Activated CD4-positive, CD25-positive, alpha-beta regulatory T cell treated with anti-CD3 and anti-CD28 coated beads, Interleukin-2, amount 50 U/mL, for 16 hours (primary cell): ENCODE measurements around the gene ZNRD2.
A peak's percentile ranks its signal among the peaks of the same experiment; 100 is the strongest.

Experiments
- DNase-seq: peaks from one replicate; pipeline ENCODE4 v3.0.0-alpha.2; 2020; ENCODE audit warnings: low read depth, low spot score

The ZNRD2 gene

DNA sequence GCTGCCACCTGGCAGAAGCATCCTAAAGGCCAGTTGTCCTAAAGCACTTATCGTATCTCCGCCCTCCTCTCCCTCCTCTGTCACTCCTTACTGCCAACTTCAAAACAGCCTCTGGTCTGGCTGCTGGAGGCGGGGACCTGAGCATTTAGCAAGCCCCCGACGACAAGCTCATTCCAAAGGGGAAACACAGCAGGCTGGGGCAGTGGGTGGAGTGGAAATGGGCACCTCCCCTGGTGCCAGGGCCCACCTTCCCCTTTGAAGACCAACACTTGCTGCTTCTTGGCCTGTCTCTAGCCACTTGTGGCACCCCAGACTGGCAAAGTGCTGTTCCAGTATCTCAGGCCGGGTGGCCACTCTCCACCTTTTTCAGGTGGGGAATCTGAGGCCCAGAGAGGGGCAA, 40.1 kb downstream of the ZNRD2 start:
- no peak for DNase-seq

DNA sequence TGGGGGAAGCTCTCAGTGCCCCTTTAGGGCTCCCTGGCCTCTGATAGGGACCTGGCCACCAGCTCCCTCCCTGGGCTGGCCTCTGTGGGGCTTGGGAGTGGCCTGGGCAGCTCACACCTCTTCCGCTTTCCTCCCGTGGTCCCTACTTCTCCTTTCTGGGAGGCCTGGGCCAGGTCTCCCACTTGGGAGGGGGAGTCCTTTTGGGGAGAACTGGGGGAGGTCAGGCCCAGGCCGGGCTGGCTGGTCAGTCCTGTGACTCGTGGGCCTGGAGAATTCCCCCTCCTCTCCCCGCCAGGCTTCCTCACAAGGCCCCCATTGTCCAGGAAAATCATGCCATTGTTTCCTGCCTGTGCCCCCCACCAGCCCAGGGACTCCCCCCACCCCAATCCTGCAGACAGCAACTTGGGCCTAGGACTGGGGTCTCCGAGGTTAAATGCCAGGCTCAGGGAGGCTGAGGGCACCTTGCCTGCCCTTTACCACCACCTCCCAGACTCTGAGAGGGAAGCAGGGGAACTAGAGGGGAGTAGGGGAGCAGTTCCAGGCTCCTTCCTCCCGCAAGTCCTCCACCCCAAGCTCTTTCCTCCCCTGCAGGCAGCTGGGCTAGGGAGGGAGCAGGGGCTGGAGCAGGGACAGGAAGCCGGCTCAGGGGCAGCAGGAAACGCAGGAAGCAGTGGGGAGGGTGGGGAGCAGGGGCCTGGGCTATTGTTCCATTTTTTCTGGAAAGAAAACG, 40.9 kb downstream of the ZNRD2 start:
- DNase-seq: no peak

DNA sequence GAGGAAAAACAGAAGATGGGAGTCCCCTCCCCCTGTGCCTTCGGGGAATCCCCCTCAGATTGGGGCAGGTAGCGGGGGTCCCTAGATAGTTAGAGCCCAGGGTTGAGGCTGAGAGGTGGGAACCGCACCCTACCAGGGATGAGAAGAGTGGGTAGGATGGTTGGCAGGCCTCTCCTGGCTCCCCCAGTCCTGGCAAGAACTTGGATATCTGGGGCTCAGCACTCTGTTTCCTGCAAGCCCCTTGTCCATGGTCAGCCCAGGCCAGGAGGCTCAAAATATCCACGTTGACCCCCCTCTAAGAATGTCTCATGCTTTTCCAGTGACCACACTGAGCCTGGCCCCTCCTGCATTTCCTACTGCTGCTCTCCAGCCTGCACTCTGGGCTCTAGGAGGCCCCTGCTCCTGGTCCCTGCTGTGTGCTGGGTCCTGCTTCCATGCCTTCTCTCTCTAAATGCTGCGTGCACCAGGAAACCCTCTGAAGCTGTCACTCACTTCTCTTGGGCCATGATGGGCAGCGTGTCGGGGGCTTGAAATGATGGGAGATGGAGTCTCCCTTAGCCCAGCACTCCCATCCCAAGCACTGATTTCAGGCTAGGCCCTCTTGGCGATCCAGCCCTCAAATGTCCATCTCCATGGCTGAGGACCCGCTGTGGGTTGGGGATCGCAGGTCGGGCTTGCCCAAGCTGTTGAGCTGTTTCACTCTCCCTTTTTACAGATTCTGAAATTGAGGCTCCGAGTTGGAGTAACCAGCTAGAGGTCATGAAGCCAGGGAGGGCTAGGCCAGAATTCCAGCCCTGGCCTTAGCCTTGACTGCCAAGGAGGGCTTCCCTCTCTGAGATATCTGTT, 41.7 kb downstream of the ZNRD2 start:
- no peak for DNase-seq

DNA sequence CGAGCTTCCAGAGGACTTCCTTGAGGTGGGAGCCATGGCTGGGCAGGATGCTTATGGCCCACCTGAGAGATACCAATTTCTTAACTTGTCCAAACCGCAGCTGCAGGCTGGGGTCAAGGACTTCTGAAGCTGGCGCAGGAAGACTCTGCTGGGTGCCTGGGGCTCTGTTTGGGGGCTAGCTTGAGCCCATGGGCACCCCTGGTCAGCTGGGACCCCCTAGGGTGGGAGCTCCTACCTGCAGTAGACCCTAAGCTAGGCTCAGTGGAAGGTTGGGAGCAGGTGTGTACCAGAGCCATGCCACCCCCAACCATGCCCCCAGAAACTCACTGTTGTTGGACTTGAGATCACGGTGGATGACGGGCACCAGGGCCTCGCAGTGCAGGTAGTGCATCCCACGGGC, 42.4 kb downstream of the ZNRD2 start:
- DNase-seq: no peak

DNA sequence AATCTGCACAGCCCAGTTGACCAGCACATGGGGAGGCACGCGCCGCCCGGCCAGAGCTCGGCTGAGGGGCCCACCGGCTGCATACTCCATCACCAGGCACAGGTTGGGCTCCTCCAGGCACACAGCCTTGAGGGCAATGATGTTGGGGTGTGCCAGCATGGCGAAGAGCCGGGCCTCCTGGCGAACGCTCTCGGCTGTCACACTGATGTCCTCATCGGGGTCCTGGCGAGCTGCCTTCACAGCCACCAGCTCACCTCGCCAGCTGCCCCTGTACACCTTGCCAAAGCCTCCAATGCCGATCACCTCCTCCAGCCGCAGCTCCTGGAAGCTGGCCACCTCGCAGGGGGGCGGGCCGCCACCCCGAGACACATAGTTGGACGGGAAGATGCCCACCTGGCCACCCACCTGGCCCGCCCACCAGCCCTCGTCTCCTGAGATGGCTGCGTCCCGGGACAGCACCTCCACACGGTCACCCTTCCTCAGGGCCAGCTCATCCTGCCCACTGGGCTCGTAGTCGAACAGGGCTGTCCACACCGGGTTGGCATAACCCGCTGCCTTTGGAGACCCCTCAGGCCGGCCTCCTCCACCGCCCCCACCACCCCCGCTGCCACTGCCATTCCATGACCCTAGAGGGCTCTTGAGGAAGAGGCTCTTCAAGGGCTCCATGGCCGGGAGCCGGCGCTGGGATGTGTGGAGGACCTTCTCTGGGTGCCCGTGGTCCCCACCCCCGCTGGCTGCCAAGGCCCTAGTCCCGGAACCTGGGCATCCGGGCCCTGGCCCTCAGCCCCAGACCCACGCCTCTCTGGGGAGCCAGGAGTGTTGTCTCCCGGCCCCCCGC, 43.0 kb downstream of the ZNRD2 start:
- DNase-seq: no peak

DNA sequence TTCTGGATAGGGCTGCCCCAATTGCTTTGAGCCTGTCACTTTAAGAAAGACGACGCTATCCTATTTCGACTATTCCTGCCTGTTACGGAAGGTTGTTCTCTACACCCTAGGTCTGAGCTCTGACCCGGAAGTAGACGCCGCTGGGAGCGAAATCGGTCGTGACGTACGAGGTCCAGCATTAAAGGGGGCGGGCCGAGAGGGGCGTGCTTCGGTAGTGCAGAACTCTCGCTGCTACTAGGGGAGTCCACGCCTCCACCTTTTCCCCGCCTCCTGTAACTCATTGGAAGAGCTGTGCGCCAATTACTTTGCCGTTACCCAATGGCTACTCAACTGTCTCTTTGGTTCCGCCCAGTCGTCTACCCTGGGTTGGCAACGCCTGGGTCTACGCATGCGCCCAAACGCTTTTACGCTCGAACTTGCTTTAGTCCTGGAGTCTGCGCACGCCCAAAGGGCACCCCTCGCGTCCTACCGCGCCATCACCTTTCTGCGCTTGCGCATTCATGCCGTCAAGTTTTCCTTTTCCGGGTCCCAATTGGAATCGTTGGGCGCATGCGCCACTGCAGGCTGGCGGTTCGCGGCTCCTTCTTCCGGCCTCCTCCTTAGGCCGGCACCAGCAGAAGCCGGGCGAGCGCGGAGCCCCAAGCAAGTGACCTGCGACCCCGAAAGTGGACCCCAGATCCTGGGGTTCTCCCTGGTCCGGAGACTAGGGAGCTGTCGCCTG, 45.1 kb downstream of the ZNRD2 start, which contains the start of gene PCNX3:
Gene PCNX3 (plus strand): TSS at position 548 of the 721 bp plus-strand sequence. CDS start 536 bp downstream, outside the sequence.
- peak; percentile 100 for DNase-seq

DNA sequence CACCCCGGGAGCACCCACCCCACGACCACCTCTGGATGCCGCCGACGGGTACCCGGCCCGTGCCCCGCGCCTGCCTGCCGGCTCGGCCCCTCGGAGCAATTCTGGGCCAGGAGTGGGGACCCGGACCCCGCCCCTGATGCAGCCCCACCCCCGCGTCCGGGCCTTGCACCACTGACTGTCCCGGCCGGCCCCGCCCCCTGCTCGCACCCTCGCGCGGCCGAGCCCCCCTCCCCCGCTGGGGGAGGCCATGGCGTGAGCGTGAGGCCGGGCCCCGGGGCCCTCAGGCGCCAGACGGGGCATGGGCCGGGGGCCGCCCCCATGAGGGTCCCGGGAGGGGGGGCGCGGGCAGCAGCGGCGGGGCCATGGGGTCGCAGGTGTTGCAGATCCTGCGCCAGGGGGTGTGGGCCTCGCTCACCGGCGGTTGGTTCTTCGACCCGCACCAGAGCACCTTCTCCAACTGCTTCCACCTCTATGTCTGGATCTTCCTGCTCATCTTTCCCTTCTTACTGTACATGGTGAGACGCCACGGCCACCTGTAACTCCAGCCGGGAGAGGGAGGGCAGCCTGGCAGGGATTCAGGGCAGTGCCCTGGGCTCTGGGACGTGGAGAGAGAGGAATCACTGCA, 45.8 kb downstream of the ZNRD2 start:
- DNase-seq: no peak

DNA sequence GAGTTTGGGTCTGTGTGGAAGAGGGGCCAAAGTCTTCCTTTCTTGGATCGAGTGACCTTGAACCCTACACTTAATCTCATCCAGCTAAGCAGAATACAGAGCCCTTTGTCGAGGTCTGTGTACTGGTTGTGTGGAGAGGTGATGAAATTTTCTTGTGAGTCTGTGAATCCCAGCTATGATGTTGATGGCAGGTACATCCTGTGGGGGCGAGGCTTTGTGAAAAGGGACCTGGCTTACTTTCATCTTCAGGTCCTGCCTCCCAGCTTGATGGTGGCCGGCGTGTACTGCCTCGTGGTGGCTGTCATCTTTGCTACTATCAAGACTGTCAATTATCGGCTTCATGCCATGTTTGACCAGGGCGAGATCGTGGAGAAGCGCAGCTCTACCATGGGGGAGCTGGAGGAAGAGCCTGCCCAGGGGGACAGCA, 46.3 kb downstream of the ZNRD2 start:
- DNase-seq: no peak

DNA sequence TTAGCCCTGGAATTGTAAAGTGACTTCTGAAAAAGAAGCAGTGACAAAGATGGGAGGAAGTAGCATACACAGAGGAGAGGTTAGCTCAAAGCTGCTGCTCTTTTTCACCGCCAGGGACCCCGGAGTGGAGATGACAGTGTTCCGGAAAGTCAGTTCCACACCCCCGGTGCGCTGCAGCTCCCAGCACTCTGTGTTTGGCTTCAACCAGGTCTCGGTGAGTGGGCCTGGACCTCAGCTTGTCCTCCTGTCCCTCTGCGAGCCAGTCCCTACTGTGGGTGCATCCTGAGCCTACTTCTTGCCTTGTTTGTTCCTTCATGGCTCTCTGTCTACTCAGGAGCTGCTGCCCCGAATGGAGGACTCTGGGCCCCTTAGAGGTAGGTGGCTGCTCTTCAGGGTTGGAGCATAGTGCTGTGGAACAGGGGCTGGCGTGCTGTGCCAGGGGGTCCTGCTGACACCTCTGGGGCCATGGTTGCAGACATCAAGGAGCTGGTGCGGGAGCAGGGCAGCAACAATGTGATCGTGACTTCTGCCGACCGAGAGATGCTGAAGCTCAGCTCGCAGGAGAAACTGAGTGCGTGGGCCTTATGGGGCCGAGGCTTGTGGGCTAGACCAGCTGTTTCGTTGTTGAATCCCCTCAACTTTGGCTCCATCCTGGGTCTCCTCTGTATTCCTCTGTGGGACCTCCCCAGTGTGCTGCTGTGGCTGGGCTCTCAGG, 47.0 kb downstream of the ZNRD2 start:
- DNase-seq: no peak

DNA sequence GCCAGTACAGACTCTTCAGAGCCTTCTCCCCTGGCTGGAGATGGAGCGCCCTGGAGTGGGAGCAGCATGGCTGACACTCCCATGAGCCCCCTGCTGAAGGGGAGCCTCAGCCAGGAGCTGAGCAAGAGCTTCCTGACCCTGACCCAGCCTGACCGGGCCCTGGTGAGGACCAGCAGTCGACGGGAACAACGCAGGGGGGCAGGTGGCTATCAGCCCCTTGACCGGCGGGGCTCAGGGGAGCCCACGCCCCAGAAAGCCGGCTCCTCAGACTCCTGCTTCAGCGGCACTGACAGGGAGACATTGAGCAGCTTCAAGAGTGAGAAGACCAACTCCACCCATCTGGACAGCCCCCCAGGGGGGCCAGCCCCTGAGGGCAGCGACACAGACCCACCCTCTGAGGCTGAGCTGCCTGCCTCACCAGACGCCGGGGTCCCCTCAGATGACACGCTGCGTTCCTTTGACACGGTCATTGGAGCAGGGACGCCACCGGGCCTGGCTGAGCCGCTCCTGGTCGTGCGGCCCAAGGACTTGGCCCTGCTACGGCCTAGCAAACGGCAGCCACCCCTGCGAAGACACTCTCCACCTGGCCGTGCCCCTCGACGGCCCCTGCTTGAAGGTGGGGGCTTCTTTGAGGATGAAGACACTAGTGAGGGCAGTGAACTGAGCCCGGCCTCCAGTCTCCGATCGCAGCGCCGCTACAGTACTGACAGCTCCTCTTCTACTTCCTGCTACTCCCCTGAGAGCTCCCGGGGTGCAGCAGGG, 47.9 kb downstream of the ZNRD2 start:
- no peak for DNase-seq

DNA sequence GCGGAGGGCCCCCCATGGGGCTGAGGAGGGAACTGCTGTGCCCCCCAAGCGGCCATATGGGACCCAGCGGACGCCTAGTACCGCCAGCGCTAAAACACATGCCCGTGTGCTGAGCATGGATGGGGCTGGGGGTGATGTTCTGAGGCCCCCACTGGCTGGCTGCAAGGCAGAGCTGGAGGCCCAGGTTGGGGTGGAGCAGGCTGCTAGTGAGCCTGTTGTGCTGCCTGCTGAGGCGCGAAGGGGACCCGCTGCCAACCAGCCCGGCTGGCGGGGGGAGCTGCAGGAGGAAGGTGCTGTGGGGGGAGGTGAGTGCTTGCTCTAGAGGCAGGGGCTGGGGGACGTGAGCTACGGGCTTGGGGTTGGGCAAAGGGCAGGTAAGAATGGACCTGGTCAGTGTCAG, 48.5 kb downstream of the ZNRD2 start:
- no peak for DNase-seq

DNA sequence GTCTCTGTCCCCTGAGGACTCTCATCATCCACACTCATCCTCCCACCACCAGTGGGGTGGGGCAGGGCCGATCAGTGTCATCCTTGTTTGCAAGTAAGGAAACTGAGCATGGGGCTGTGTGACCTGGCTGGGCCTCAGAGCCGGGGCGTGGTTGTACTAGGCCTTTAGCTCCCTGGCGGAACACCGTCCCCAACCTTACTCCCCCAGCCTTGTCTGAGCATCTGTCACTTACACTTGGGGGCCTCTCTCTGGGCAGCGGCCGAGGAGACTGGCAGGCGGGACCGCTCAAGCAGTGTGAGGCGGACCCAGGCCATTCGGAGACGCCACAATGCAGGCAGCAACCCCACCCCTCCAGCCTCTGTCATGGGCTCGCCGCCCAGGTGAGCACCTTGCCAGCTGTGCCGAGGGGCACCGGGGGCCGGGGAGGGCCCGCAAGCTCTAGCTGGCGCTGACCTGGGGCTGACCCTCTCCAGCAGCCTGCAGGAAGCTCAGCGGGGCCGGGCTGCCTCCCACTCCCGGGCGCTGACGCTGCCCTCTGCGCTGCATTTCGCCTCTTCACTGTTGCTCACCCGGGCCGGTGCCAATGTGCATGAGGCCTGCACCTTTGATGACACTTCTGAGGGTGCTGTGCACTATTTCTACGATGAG, 49.1 kb downstream of the ZNRD2 start:
- DNase-seq: no peak

DNA sequence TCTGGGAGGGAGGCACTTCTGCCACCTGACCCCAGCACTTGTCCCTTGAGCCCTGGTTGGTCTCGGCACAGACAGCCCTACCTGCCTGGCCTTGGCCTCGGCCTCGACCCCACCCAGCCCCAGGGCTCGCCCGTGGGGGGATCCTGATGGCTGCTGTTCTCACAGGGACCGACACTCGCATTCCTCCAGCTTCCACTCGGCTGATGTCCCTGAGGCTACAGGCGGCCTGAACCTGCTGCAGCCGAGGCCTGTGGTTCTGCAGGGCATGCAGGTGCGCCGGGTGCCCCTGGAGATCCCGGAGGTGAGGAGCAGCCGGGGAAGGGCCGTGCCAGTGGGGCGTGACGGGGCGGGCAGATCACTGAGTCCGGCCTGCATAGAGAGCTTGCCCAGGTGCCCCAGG, 50.4 kb downstream of the ZNRD2 start:
- no peak for DNase-seq

DNA sequence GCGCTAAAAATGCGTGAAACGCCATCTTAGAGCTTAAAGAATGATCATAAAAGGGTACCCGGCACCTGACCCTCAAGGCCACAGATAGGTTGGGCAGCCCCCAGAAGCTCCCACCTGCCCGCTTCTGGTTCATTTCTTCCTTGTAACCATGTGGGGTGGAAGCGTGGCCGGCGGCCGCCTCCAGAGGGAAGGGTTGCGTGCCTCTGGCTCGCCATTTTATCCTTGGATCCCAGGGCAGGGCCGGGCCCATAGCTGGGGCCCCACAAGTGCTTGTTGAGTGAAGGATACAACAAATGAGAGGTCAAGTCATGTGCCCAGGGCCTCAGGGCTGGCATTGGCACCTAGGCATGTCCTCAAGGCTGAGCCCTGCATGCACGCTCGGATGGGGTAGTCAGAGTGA, 51.2 kb downstream of the ZNRD2 start:
- no peak for DNase-seq
